Measurements from ENCODE around the gene MAGI2. TPM values are rescaled to one million over a fixed set of nuclear protein-coding genes. Genes with fewer than 3 reads are reported as not detected.

The MAGI2 gene
- total RNA-seq, 1 donor from 2014 or later = 3.6 TPM

- DNase-seq (no peak), ATAC-seq (no peak)
- intact Hi-C loops (cut with micrococcal nuclease) = no loop called here
Observed at GRCh38 chr7:78159545-78159944, 1293.9 kb downstream of the MAGI2 start.

GRCh38 chr7:78153285-78153684 lies 1300.2 kb downstream of the MAGI2 start:
- no peak for ATAC-seq
- intact Hi-C loops (cut with micrococcal nuclease) = no loop called here
- no peak for DNase-seq

GRCh38 chr7:78151229-78151628 lies 1302.2 kb downstream of the MAGI2 start:
- intact Hi-C loops (cut with micrococcal nuclease) = no loop called here
- DNase-seq = no peak
- no peak for ATAC-seq

- intact Hi-C loops (cut with micrococcal nuclease) = no loop called here
- DNase-seq (no peak), ATAC-seq (no peak)
Observed at GRCh38 chr7:78149787-78150186, 1303.7 kb downstream of the MAGI2 start.

GRCh38 chr7:78148166-78148894 lies 1305.1 kb downstream of the MAGI2 start:
- intact Hi-C loops (cut with micrococcal nuclease) = no loop called here
- DNase-seq = no peak
- no peak for ATAC-seq

- intact Hi-C loops (cut with micrococcal nuclease) = no loop called here
- DNase-seq = no peak
- no peak for ATAC-seq
Observed at GRCh38 chr7:78146546-78146945, 1306.9 kb downstream of the MAGI2 start.

- intact Hi-C loops (cut with micrococcal nuclease) = no loop called here
- ATAC-seq = no peak
- no peak for DNase-seq
Observed at GRCh38 chr7:78143661-78144060, 1309.8 kb downstream of the MAGI2 start.

GRCh38 chr7:78141522-78142281 lies 1311.8 kb downstream of the MAGI2 start:
- intact Hi-C loops (cut with micrococcal nuclease) = no loop called here
- DNase-seq (no peak), ATAC-seq (no peak)

GRCh38 chr7:78140109-78140508 lies 1313.4 kb downstream of the MAGI2 start:
- ATAC-seq = no peak
- intact Hi-C loops (cut with micrococcal nuclease) = no loop called here
- DNase-seq = no peak

GRCh38 chr7:78139335-78139734 lies 1314.1 kb downstream of the MAGI2 start:
- intact Hi-C loops (cut with micrococcal nuclease) = no loop called here
- ATAC-seq (no peak), DNase-seq (no peak)

GRCh38 chr7:78134774-78135173 lies 1318.7 kb downstream of the MAGI2 start:
- no peak for ATAC-seq
- DNase-seq = no peak
- intact Hi-C loops (cut with micrococcal nuclease) = no loop called here

- intact Hi-C loops (cut with micrococcal nuclease) = no loop called here
- no peak for DNase-seq
- ATAC-seq = no peak
Observed at GRCh38 chr7:78134256-78134655, 1319.2 kb downstream of the MAGI2 start.

- intact Hi-C loops (cut with micrococcal nuclease) = no loop called here
- ATAC-seq (no peak), DNase-seq (no peak)
Observed at GRCh38 chr7:78130446-78131215, 1322.8 kb downstream of the MAGI2 start.

- ATAC-seq (no peak), DNase-seq (no peak)
- intact Hi-C loops (cut with micrococcal nuclease) = no loop called here
Observed at GRCh38 chr7:78129865-78130264, 1323.6 kb downstream of the MAGI2 start.

- intact Hi-C loops (cut with micrococcal nuclease) = no loop called here
- DNase-seq = no peak
Observed at GRCh38 chr7:78127009-78127408, 1326.5 kb downstream of the MAGI2 start.

GRCh38 chr7:78125884-78126283 lies 1327.6 kb downstream of the MAGI2 start:
- no peak for ATAC-seq
- intact Hi-C loops (cut with micrococcal nuclease) = no loop called here
- DNase-seq = no peak

More at GRCh38 chr7:78127009-78127408, 1326.5 kb downstream of the MAGI2 start:
- ATAC-seq = no peak

GRCh38 chr7:78124216-78124615 lies 1329.3 kb downstream of the MAGI2 start:
- intact Hi-C loops (cut with micrococcal nuclease) = no loop called here
- DNase-seq = no peak
- ATAC-seq = no peak

GRCh38 chr7:78121888-78122287 lies 1331.6 kb downstream of the MAGI2 start:
- DNase-seq (no peak), ATAC-seq (no peak)
- intact Hi-C loops (cut with micrococcal nuclease) = no loop called here

GRCh38 chr7:78118470-78118869 lies 1335.0 kb downstream of the MAGI2 start:
- DNase-seq = no peak
- intact Hi-C loops (cut with micrococcal nuclease) = no loop called here
- ATAC-seq = no peak

- DNase-seq (no peak), ATAC-seq (no peak)
- intact Hi-C loops (cut with micrococcal nuclease) = no loop called here
Observed at GRCh38 chr7:78115876-78116275, 1337.6 kb downstream of the MAGI2 start.

Measured in left ventricle myocardium superior (tissue), 1 donor.